ENCODE data around the gene POU4F2.

GRCh38 chr4:146632770-146633470 lies 5.8 kb upstream of the POU4F2 start:
- TF ChIP-seq EZH2phosphoT487 (IDR thresholded peaks at IDR 0.05; ENCODE audit: borderline replicate concordance) (no peak), CTCF (conservative IDR thresholded peaks at IDR 0.05; ENCODE audit: low read length) (no peak)

All from Loucy (cell line).